CD4-positive, alpha-beta T cell treated with Interleukin-6 for 4 hours (primary cell): ENCODE measurements around the gene STEAP2.

Source experiments
- DNase-seq: peaks from one replicate; pipeline ENCODE4 v3.0.0-alpha.2; 2020; ENCODE audit warnings: mixed read lengths

STEAP2 gene

DNA sequence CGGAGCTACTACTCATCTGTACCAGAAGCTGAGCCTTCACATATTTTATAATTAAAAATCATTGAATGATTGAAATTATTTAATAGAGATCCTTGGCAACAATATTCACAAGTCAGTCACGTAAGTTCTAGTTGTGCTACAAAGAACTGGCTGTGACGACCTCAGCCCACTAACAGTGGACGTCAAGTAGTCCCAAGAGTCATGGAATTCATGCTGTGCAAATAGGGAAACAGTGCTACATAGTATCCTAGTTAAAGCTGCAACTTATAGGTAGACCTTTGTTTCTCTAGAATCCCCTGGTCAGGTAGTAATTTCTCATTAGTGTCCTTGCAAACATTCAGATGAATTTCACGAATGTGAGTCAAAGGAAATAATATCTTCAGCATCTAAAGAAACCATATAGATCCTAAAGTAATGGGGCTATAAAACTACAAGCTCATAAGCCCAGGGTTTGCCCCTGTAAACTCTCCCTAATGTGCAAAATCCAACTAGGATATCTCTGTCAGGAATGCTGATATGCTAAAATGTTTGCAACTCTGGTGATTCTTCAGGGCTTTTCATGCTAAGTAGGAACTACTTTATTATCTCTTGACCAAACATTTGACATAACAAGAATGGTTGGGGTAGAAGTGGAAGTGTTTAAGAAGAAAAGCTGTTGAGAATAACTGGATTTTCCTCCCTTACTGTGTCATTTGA, 64.6 kb downstream of the STEAP2 start:
- no peak for DNase-seq
